Activated B cell treated with CpG ODN at 0.5 μM for 24 hours (primary cell): ENCODE measurements around the gene APBB1IP. TPM values are rescaled to one million over a fixed set of nuclear protein-coding genes. Genes with fewer than 3 reads are reported as not detected.

Experiments
- ATAC-seq: fragments of 200-7000 bp; cut with Tn5 transposase; one replicate; pipeline ENCODE4 v1.10.0; 2021; ENCODE audit warnings: low read depth, mild to moderate bottlenecking, moderate library complexity
- CTCF ChIA-PET: fragments of 350-600 bp; sonication (Branson Sonifier 250); formaldehyde crosslinking; loops from one replicate; lab custom pipeline; 2021; ENCODE audit warnings: antibody characterized with exemption; lab: Charles Lee
- POLR2A ChIA-PET: fragments of 350-600 bp; sonication (Branson Sonifier 250); formaldehyde crosslinking; loops from one replicate; lab custom pipeline; 2021; ENCODE audit warnings: antibody characterized with exemption; lab: Charles Lee
- DNase-seq: peaks from one replicate; pipeline ENCODE4 v3.0.0; 2022
- H3K27ac Mint-ChIP-seq: one replicate; pipeline ENCODE4 v1.8.0; 2020; ENCODE audit warnings: mixed read lengths
- H3K27me3 Mint-ChIP-seq: one replicate; pipeline ENCODE4 v1.8.0; 2021; ENCODE audit warnings: mixed read lengths
- H3K36me3 Mint-ChIP-seq: one replicate; pipeline ENCODE4 v1.8.0; 2021; ENCODE audit warnings: low read depth, mixed read lengths
- H3K4me1 Mint-ChIP-seq: one replicate; pipeline ENCODE4 v1.8.0; 2021; ENCODE audit warnings: mixed read lengths
- H3K4me3 Mint-ChIP-seq: one replicate; pipeline ENCODE4 v1.8.0; 2020; ENCODE audit warnings: mild to moderate bottlenecking, mixed read lengths
- H3K9me3 Mint-ChIP-seq: one replicate; pipeline ENCODE4 v1.8.0; 2020; ENCODE audit warnings: mixed read lengths
- CTCF ChIP-seq: fragments of 200-600 bp; IDR thresholded peaks from one replicate; pipeline ENCODE4 v1.8.0; 2022; ENCODE audit warnings: antibody characterized with exemption, mild to moderate bottlenecking
- intact Hi-C: fragments of 100-400 bp; cut with micrococcal nuclease; formaldehyde crosslinking; loops from one replicate; pipeline ENCODE4 v1.15.1; 2024
- total RNA-seq: library from RNA; stranded (reverse); gene quantifications from 2 replicates; pipeline ENCODE4 v1.2.3, GENCODE V29; 2022

APBB1IP gene
- total RNA-seq, 1 donor from 2014 or later: 85.5 TPM

DNA sequence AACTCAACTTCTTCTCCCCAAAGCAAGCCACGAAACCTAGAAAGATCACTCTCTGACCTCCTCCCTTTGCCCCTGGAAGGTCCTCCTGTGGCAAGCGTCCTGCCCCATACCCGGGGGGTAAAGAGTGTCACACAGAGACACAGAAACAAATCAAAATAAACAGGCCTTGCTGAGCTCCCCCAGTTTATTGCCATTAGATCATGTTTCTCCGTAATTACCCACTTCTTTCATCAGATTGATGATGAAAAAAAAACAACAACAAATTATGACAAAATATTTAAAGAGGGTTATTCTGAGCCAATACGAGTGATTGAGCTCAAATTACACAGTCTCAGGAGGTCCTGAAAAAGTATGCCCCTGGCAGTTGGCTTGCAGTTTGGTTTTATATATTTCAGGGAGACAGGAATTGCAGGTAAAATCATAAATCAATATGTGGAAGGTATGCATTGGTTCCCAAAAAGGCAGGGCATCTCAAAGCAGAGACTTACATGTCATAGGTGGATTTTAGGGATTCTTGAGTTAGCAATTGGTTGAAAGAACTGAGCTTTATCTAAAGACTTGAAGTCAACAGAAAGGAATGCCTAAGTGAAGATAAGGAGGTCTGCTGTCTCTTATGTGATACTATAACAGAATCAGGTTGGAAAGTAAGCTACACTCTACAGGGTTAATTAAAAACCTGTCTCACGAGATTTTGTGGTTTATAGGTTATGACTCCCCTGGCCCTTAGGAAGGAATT lies 86.2 kb downstream of the APBB1IP start:
- peak overlapping the region; percentile 57 for H3K27ac Mint-ChIP-seq
- H3K4me3 Mint-ChIP-seq: no peak overlapping the region
- H3K27me3 Mint-ChIP-seq: no peaks in the 10 kb centered on the region
- H3K4me1 Mint-ChIP-seq: peaks cover 25% of the 10 kb centered on the region
- intact Hi-C loops: no loop called here
- no peak for TF ChIP-seq CTCF
- H3K36me3 Mint-ChIP-seq: peaks cover 83% of the 10 kb centered on the region
- H3K9me3 Mint-ChIP-seq: no peaks in the 10 kb centered on the region
- CTCF ChIA-PET: no interaction called here
- ATAC-seq (no peak), DNase-seq (no peak)
- POLR2A ChIA-PET: no interaction called here

DNA sequence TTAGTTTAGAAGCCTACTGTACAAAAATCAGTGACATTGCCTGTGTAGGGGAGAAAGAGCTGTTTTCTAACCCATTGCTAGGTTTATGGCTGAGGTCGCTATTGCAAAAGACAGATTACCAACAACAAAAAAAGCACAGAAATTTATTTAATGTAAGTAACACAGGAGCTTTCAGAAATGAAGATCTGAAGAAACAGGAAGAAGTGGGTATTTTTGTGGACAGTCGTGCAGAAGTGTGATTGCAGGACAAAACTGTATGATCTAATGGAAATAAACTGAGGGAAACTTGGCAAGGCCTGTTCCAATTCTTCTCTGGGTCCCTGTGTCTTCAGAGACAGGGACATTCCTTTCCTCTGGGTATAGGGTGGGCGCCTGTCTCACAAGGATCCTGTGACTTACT lies 87.4 kb downstream of the APBB1IP start:
- CTCF ChIA-PET: interaction anchor here (0.6 kb wide), 1 partner anchor 57 kb away, joined by 3 read pairs; no protein-coding TSS in a partner anchor
- H3K4me3 Mint-ChIP-seq: no peak overlapping the region
- peaks cover 80% of the 10 kb centered on the region for H3K36me3 Mint-ChIP-seq

DNA sequence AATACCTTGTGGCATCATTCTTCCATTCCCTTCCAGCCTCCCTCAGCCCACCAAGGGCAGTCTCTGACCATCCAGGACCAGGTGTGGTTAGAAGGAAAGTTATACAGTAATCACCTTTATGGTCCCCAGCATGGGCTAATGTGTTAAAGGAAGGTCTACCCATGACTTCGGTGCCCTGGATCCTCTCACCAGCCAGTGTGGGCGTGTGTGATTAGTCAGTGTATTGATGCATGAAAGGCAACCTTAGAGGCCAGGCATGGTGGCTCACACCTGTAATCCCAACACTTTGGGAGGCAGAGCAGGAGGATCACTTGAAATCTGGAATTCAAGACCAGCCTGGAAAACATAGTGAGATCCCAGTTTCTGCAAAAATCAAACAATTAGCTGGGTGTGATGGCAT lies 88.9 kb downstream of the APBB1IP start:
- no peak for ATAC-seq
- DNase-seq: no peak
- CTCF ChIA-PET: no interaction called here
- no peaks in the 10 kb centered on the region for H3K9me3 Mint-ChIP-seq
- intact Hi-C loops: no loop called here
- no peaks in the 10 kb centered on the region for H3K27me3 Mint-ChIP-seq
- POLR2A ChIA-PET: interaction anchor here (0.6 kb wide), 1 partner anchor 1216 kb away, joined by 4 read pairs; no protein-coding TSS in a partner anchor
- H3K4me1 Mint-ChIP-seq: peaks cover 27% of the 10 kb centered on the region
- H3K4me3 Mint-ChIP-seq: no peak overlapping the region
- no peak overlapping the region for H3K27ac Mint-ChIP-seq
- peaks cover 80% of the 10 kb centered on the region for H3K36me3 Mint-ChIP-seq
- no peak for TF ChIP-seq CTCF

More for the DNA sequence above, 87.4 kb downstream of the APBB1IP start:
- Mint-ChIP-seq H3K27ac (peak overlapping the region; percentile 50), H3K9me3 (no peaks in the 10 kb centered on the region), H3K27me3 (no peaks in the 10 kb centered on the region), H3K4me1 (peaks cover 27% of the 10 kb centered on the region)
- POLR2A ChIA-PET: no interaction called here
- intact Hi-C loops: no loop called here
- DNase-seq (no peak), ATAC-seq (no peak)
- no peak for TF ChIP-seq CTCF

- ChIA-PET CTCF (no interaction called here), POLR2A (no interaction called here)
- no peaks in the 10 kb centered on the region for H3K27me3 Mint-ChIP-seq
- no peak for TF ChIP-seq CTCF
- H3K4me1 Mint-ChIP-seq: peaks cover 24% of the 10 kb centered on the region
- DNase-seq (no peak), ATAC-seq (no peak)
- intact Hi-C loops: no loop called here
- H3K27ac Mint-ChIP-seq: peak overlapping the region; percentile 47
- peaks cover 78% of the 10 kb centered on the region for H3K36me3 Mint-ChIP-seq
- H3K4me3 Mint-ChIP-seq: no peak overlapping the region
- H3K9me3 Mint-ChIP-seq: no peaks in the 10 kb centered on the region
Observed at GRCh38 chr10:26528048-26528447, 89.9 kb downstream of the APBB1IP start.

DNA sequence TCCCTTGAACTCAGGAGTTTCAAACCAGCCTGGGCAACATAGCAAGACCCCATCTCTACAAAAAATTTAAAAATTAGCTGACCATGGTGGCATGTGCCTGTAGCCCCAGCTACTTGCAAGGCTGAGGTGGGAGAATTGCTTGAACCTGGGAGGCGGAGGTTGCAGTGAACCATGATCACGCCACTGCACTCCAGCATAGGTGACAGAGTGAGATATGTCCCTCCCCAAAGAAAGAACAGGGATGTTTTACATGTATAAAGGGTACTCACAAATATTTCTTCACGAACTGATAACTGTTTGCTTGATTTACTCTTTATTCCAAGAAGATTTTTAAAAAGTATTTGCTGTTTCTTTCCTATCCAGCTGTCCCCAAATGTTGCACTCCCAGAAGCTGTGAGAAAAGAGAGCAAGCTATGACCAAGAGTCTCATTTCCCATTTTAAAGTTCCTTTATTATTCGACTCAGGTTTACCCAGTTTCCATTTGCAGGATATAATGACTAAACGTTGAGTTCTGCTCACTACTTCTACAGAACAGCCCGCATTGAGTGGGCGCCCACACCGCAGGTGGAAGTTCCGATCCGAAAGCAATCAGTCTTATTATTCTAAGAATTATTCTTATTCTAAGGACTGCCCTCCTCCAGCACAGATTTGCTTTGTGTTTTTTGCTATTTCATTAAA lies 90.7 kb downstream of the APBB1IP start:
- CTCF ChIA-PET: interaction anchor here (0.7 kb wide), 1 partner anchor 28 kb away, joined by 3 read pairs; no protein-coding TSS in a partner anchor
- peaks cover 79% of the 10 kb centered on the region for H3K36me3 Mint-ChIP-seq
- peaks cover 24% of the 10 kb centered on the region for H3K4me1 Mint-ChIP-seq
- POLR2A ChIA-PET: no interaction called here
- H3K9me3 Mint-ChIP-seq: no peaks in the 10 kb centered on the region
- no peaks in the 10 kb centered on the region for H3K27me3 Mint-ChIP-seq
- no peak for DNase-seq
- H3K27ac Mint-ChIP-seq: peak overlapping the region; percentile 77
- intact Hi-C loops: no loop called here
- no peak for TF ChIP-seq CTCF
- peak; percentile 45 for ATAC-seq
- H3K4me3 Mint-ChIP-seq: peak overlapping the region; percentile 24
